ENCODE results near the gene ZNF654. TPM values are rescaled to one million over a fixed set of nuclear protein-coding genes. Genes with fewer than 3 reads are reported as not detected.

Gene ZNF654
- total and polyA plus RNA-seq, 9 of the 15 experiments (the other 6 are each of a cell fraction or from before 2014, with no cell fraction given) = 2.4 to 8.6 (median 5.1) TPM

GRCh38 chr3:88166419-88166971 lies 107.4 kb downstream of the ZNF654 start:
- intact Hi-C loops (cut with micrococcal nuclease) = no loop called here
- Histone ChIP-seq H4K20me1 (replicated peaks; ENCODE audit: control insufficient read depth, insufficient read depth, low read length) (no peaks in the 10 kb centered on the region), H3K79me2 (ENCODE audit: control insufficient read depth, insufficient read depth, low read length) (no peaks in the 10 kb centered on the region; the same call in 2 of the 3 replicates), H3K27ac (ENCODE audit: extremely low read depth, low read depth, low read length) (no peak overlapping the region), H3K27me3 (ENCODE audit: control insufficient read depth in 2 of 2, insufficient read depth in 2 of 2, low read length in 2 of 2) (no peaks in the 10 kb centered on the region), H3K9me3 (replicated peaks; ENCODE audit: control insufficient read depth, insufficient read depth, low read depth, low read length) (no peaks in the 10 kb centered on the region), H3K9me1 (ENCODE audit: control insufficient read depth, insufficient read depth, low read length) (no peaks in the 10 kb centered on the region), H3K4me3 (no peak overlapping the region), H3K4me1 (replicated peaks in 1 of 2; ENCODE audit: control insufficient read depth in 2 of 2, insufficient read depth in 2 of 2, low read length in 2 of 2) (no peaks in the 10 kb centered on the region), H3K36me3 (ENCODE audit: control insufficient read depth, insufficient read depth, low read length) (peaks cover 3% of the 10 kb centered on the region; the same call in 1 of the 3 replicates), H3K4me2 (ENCODE audit: insufficient read depth, low read length) (no peak overlapping the region), H2AFZ (ENCODE audit: low read depth, low read length) (no peak overlapping the region), H3K9ac (ENCODE audit: insufficient read depth in 1 of 2, low read depth in 2 of 2, low read length in 2 of 2) (no peak overlapping the region)
- FAIRE-seq (no peak), DNase-seq (ENCODE audit: extremely low read depth in 1 of 4, low spot score in 3 of 4) (no peak), ATAC-seq (no peak)
- WGBS (ENCODE audit: insufficient coverage, low coverage, missing lambda C conversion rate) = 100% methylated on average over 2 of the region's 2 CpGs
- in situ Hi-C loops (cut with MboI) = no loop called here
- ChIA-PET POLR2A (no interaction called here), CTCF (ENCODE audit: low intra/inter-chr PET ratio) (interaction anchor here (0.7 kb wide), 1 partner anchor 869 kb away, joined by 7 read pairs; no protein-coding TSS in a partner anchor)
- no TSS peak for BruUV-seq (replicated peaks)
- no peak for TF ChIP-seq SRSF1 (IDR thresholded peaks at IDR 0.05; ENCODE audit: low read depth, low read length)
- TF ChIP-seq ZNF140 (CRISPR knock-in tag; IDR thresholded peaks at IDR 0.05) = no peak
- TF ChIP-seq MITF (IDR thresholded peaks at IDR 0.05) = no peak
- no peak for TF ChIP-seq POLR2AphosphoS2 (IDR thresholded peaks at IDR 0.05; ENCODE audit: low read length)
- TF ChIP-seq TAL1 (IDR thresholded peaks at IDR 0.05) = no peak
- no peak for TF ChIP-seq CSDE1 (IDR thresholded peaks at IDR 0.05)
- TF ChIP-seq ELK3 (CRISPR knock-in tag; IDR thresholded peaks at IDR 0.05) = no peak
- TF ChIP-seq RCOR1 (IDR thresholded peaks at IDR 0.05; ENCODE audit: borderline replicate concordance in 1 of 2, low read depth in 2 of 2, low read length in 2 of 2) = no peak
- no peak for TF ChIP-seq ZNF766 (CRISPR knock-in tag; conservative IDR thresholded peaks at IDR 0.05)
- no peak for TF ChIP-seq SOX6 (IDR thresholded peaks at IDR 0.05)
- no peak for TF ChIP-seq SMARCB1 (IDR thresholded peaks at IDR 0.05; ENCODE audit: insufficient read length, low read depth)
- no peak for TF ChIP-seq NR1H2 (CRISPR knock-in tag; IDR thresholded peaks at IDR 0.05)
- no peak for TF ChIP-seq MEF2A (IDR thresholded peaks at IDR 0.05; ENCODE audit: control insufficient read depth, low read depth, low read length)
- TF ChIP-seq ZNF584 (CRISPR knock-in tag; IDR thresholded peaks at IDR 0.05; ENCODE audit: low read depth) = no peak
- TF ChIP-seq GABPB1 (CRISPR knock-in tag; IDR thresholded peaks at IDR 0.05) = no peak
- no peak for TF ChIP-seq POU5F1 (IDR thresholded peaks at IDR 0.05; ENCODE audit: borderline replicate concordance, low read depth, low read length, partially characterized antibody)
- TF ChIP-seq DPF2 (IDR thresholded peaks at IDR 0.05) = no peak
- TF ChIP-seq, protein P1, sequence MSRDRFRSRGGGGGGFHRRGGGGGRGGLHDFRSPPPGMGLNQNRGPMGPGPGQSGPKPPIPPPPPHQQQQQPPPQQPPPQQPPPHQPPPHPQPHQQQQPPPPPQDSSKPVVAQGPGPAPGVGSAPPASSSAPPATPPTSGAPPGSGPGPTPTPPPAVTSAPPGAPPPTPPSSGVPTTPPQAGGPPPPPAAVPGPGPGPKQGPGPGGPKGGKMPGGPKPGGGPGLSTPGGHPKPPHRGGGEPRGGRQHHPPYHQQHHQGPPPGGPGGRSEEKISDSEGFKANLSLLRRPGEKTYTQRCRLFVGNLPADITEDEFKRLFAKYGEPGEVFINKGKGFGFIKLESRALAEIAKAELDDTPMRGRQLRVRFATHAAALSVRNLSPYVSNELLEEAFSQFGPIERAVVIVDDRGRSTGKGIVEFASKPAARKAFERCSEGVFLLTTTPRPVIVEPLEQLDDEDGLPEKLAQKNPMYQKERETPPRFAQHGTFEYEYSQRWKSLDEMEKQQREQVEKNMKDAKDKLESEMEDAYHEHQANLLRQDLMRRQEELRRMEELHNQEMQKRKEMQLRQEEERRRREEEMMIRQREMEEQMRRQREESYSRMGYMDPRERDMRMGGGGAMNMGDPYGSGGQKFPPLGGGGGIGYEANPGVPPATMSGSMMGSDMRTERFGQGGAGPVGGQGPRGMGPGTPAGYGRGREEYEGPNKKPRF (IDR thresholded peaks at IDR 0.05; ENCODE audit: low read depth, low read length) = no peak

Measured in K562 (cell line).